HCT116 (cell line): ENCODE results near the gene APOM.

Experiments used
- CBX3 ChIP-seq: IDR thresholded peaks from 2 replicates; pipeline ENCODE4 v1.6.1; 2012; ENCODE audit warnings: low read depth
- CEBPB ChIP-seq: IDR thresholded peaks from 2 replicates; pipeline ENCODE4 v1.6.1; 2012; ENCODE audit warnings: low read depth
- EZH2 ChIP-seq: fragments of 200-600 bp; sonication (generic); IDR thresholded peaks from 2 replicates; pipeline ENCODE4 v1.6.1; 2017; ENCODE audit warnings: antibody characterized with exemption, mixed run types
- FOSL1 ChIP-seq: IDR thresholded peaks from 2 replicates; pipeline ENCODE4 v1.6.1; 2012; ENCODE audit warnings: low read depth
- POLR2A ChIP-seq: IDR thresholded peaks from 2 replicates; pipeline ENCODE4 v1.7.0; 2011; ENCODE audit warnings: borderline replicate concordance; ENCODE audit not compliant: insufficient read depth, insufficient read length; ENCODE audit errors: extremely low read depth
- POLR2AphosphoS5 ChIP-seq: IDR thresholded peaks from 2 replicates; pipeline ENCODE4 v1.6.1; 2011; ENCODE audit warnings: mild to moderate bottlenecking, low read depth, low read length, moderate library complexity
- SRF ChIP-seq: IDR thresholded peaks from 2 replicates; pipeline ENCODE4 v1.6.1; 2012; ENCODE audit warnings: low read depth
- TCF7L2 ChIP-seq: IDR thresholded peaks from 2 replicates; pipeline ENCODE4 v1.7.0; 2011; ENCODE audit warnings: borderline replicate concordance, inconsistent platforms; ENCODE audit not compliant: insufficient read depth, insufficient read length; ENCODE audit errors: extremely low read depth
- TF ChIP-seq, protein P1 (sequence below), 3 experiments: fragments of 200-600 bp in 1 of 3; sonication (generic) in 1 of 3; IDR thresholded peaks in 2 of 3; conservative IDR thresholded peaks in 1 of 3; 2 replicates each; pipeline ENCODE4 v1.5.1; 2012 to 2017; ENCODE audit warnings: low read depth in 2 of 3, low read length in 2 of 3, antibody characterized with exemption in 1 of 3, borderline replicate concordance in 1 of 3, control low read depth in 1 of 3, mild to moderate bottlenecking in 1 of 3, mixed read lengths in 1 of 3, mixed run types in 1 of 3, moderate library complexity in 1 of 3; ENCODE audit not compliant: insufficient read depth in 1 of 3
- TF ChIP-seq, protein P2 (sequence below): IDR thresholded peaks from 2 replicates; pipeline ENCODE4 v1.6.1; 2012
- TF ChIP-seq, protein P3 (sequence below): IDR thresholded peaks from 2 replicates; pipeline ENCODE4 v1.6.1; 2012; ENCODE audit warnings: low read depth

DNA sequence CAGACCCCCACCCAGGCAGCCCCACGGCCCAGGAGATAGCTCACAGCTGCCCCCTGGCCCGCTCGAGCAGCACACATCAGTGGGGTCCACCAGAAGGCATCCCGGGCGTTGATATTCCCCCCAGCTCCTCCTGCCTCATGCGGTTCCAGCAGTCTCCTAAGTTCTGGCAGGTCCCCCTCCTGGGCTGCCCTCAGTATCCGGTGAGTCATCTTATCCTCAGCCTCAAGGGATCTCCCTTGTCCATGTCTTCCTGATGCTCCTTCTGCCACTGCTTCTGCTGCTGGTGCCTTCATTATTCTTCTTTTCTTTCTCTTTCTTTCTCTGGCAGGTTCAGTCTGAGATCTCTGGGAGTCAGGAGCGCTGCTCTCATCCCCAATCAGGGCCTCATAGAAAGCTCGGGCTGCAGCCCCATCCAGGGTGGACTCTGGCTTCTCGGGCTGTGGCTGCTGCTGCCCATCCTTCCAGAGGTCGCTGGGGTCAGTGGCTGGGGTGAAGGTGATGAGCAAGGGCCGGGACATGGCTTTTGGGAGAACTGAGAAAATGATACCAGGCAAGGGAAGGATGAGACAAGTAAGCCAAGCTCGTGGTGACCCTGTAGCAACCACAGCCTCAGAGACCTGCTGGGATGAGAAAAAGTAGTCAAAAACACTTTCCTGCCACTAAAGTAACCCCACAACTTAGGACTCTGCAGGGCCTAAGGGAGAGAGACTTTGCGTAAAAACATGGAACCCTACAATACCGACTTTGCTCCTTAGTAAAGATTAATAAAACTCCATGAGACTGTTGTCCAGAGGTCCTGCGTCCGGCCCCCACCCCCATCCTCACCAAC, 8.5 kb downstream of the APOM start:
- TF ChIP-seq, protein P1, sequence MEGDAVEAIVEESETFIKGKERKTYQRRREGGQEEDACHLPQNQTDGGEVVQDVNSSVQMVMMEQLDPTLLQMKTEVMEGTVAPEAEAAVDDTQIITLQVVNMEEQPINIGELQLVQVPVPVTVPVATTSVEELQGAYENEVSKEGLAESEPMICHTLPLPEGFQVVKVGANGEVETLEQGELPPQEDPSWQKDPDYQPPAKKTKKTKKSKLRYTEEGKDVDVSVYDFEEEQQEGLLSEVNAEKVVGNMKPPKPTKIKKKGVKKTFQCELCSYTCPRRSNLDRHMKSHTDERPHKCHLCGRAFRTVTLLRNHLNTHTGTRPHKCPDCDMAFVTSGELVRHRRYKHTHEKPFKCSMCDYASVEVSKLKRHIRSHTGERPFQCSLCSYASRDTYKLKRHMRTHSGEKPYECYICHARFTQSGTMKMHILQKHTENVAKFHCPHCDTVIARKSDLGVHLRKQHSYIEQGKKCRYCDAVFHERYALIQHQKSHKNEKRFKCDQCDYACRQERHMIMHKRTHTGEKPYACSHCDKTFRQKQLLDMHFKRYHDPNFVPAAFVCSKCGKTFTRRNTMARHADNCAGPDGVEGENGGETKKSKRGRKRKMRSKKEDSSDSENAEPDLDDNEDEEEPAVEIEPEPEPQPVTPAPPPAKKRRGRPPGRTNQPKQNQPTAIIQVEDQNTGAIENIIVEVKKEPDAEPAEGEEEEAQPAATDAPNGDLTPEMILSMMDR (IDR thresholded peaks at IDR 0.05 in 2 of 3, conservative IDR thresholded peaks at IDR 0.05 in 1 of 3; ENCODE audit: borderline replicate concordance in 1 of 3, insufficient read depth in 1 of 3, low read depth in 2 of 3, low read length in 2 of 3), result no peak
- TF ChIP-seq, protein P2, sequence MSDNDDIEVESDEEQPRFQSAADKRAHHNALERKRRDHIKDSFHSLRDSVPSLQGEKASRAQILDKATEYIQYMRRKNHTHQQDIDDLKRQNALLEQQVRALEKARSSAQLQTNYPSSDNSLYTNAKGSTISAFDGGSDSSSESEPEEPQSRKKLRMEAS, result no peak
- TF ChIP-seq SRF, result no peak
- TF ChIP-seq, protein P3, sequence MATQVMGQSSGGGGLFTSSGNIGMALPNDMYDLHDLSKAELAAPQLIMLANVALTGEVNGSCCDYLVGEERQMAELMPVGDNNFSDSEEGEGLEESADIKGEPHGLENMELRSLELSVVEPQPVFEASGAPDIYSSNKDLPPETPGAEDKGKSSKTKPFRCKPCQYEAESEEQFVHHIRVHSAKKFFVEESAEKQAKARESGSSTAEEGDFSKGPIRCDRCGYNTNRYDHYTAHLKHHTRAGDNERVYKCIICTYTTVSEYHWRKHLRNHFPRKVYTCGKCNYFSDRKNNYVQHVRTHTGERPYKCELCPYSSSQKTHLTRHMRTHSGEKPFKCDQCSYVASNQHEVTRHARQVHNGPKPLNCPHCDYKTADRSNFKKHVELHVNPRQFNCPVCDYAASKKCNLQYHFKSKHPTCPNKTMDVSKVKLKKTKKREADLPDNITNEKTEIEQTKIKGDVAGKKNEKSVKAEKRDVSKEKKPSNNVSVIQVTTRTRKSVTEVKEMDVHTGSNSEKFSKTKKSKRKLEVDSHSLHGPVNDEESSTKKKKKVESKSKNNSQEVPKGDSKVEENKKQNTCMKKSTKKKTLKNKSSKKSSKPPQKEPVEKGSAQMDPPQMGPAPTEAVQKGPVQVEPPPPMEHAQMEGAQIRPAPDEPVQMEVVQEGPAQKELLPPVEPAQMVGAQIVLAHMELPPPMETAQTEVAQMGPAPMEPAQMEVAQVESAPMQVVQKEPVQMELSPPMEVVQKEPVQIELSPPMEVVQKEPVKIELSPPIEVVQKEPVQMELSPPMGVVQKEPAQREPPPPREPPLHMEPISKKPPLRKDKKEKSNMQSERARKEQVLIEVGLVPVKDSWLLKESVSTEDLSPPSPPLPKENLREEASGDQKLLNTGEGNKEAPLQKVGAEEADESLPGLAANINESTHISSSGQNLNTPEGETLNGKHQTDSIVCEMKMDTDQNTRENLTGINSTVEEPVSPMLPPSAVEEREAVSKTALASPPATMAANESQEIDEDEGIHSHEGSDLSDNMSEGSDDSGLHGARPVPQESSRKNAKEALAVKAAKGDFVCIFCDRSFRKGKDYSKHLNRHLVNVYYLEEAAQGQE, result no peak
- TF ChIP-seq POLR2AphosphoS5, result no peak
- TF ChIP-seq TCF7L2, result no peak
- TF ChIP-seq FOSL1, result no peak
- no peak for TF ChIP-seq POLR2A
- TF ChIP-seq CBX3, result no peak
- TF ChIP-seq EZH2, result no peak
- no peak for TF ChIP-seq CEBPB
